SK-N-SH (cell line): ENCODE results near the gene SHROOM3.

ENCODE experiments used
- CTCF ChIP-seq: fragments of 200-600 bp; sonication (generic); IDR thresholded peaks from 2 replicates; pipeline ENCODE4 v1.6.1; 2017; ENCODE audit warnings: antibody characterized with exemption, mild to moderate bottlenecking, moderate library complexity
- GABPA ChIP-seq: IDR thresholded peaks from 2 replicates; pipeline ENCODE4 v1.4.0; 2012; ENCODE audit warnings: low read depth, mild to moderate bottlenecking
- MEF2A ChIP-seq: IDR thresholded peaks from 2 replicates; pipeline ENCODE4 v1.4.0; 2012; ENCODE audit warnings: low read depth, borderline replicate concordance
- NRF1 ChIP-seq: IDR thresholded peaks from 2 replicates; pipeline ENCODE4 v1.6.1; 2012; ENCODE audit warnings: low read depth, mild to moderate bottlenecking, low read length
- POLR2AphosphoS5 ChIP-seq: IDR thresholded peaks from 2 replicates; pipeline ENCODE4 v1.6.1; 2012; ENCODE audit warnings: low read depth, low read length
- SMC3 ChIP-seq: IDR thresholded peaks from 2 replicates; pipeline ENCODE4 v1.6.1; 2012; ENCODE audit warnings: low read depth, low read length, improper control_type of control experiment

DNA sequence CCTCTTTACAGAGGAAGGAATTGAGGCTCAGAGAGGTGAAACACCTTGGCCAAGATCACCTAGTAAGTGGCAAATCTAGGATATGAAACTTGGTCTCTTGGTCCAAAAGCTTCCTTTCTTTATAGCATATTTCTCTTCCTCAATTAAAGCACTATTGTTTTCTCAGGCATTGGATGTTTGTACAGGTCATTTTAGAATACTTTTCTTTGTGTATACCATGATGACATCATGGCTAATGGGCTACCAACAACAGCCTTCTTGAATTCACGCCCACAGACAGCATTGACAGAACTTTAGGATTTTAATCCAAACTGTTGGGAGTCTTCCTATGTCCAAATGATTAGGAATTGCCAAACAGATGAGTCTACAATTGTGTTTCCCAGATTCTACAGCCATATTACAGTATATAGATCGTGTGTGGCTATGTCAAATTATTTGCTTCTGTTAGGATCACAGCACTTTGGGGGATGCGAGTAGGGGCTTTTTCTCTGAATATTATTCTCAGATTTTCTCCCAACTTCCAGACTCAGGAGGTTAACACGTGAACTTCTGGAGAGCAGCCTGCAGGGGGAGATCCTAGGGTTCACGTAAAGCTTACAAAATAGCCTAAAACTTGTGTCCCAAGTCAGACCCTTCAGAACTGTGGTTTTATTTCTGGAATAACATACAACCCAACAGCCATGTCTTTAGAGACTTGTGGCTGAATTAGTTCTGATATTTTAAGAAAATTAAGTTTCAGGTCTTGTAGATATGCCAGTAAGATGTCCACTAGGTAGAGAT is 191.8 kb downstream of the SHROOM3 start:
- TF ChIP-seq CTCF = peak; percentile 48
- no peak for TF ChIP-seq MEF2A
- TF ChIP-seq GABPA = no peak
- no peak for TF ChIP-seq NRF1
- TF ChIP-seq SMC3 = no peak; the same call in 1 of the 2 replicates
- no peak for TF ChIP-seq POLR2AphosphoS5
